Stimulated activated CD4-positive, alpha-beta T cell treated with anti-CD3 and anti-CD28 coated beads, Interleukin-15, amount 100 ng/mL, for 48 hours (primary cell): Measurements from ENCODE around the gene SLN.

ENCODE experiments used
- DNase-seq, 2 donors: peaks; one replicate each; pipeline ENCODE4 v3.0.0-alpha.2; 2020; ENCODE audit warnings: low read depth in 2 of 2

Gene SLN

DNA sequence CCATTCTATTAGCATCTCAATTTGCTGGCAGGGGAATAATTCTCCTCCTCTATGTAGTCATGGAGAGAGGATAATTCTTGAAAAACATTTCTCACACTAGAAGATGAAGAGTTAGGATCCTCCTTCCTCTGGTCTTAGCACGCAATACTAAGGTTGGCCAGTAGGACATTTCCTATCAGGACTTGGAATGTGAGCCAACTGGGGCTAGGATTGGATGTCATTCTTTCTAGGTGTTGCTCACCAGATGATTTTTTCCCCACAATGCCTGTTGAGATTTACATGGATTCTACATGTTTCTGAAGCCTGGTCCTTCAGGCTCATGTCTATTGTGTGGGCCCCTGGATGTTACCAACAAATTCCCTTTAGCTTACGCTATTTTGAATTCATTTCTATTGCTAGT lies 28.0 kb downstream of the SLN start:
- no peak for DNase-seq

DNA sequence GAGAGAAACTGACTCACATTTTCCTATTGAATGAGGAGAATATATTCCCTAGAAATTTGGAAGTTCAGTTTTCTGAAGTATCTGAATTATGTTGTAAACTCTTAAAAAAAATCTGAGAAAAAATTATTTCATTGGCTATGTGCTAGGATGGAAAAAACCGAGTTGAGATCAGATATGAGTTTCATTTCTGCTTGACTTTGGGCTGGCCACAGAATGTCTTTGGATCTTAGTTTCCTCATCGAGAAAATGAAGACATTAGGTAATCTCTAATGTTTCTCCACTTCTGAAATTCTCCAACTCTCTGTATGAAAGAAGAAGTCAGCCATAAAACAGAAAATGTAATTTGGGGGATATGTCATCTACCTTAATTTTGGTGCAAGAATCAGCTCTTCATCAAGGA lies 28.8 kb downstream of the SLN start:
- DNase-seq = no peak

DNA sequence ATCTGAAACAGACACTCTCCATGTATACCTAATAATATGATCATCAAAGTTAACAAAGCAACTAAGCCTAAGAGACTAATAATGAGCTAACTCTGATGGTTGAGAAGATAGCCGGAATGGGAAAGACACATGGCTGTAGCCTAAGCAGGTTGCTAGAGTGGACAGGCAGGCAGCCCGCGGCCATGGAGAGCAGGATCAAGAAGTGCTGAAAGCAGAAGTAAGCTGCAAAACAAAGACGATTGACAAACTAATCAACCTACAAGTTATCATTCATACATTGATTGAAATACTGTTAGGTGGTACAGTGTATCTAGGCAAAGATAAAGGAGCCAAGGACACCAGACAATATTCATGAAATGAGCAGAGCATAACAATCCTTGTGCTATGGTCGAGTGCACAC lies 29.3 kb downstream of the SLN start:
- DNase-seq = no peak

DNA sequence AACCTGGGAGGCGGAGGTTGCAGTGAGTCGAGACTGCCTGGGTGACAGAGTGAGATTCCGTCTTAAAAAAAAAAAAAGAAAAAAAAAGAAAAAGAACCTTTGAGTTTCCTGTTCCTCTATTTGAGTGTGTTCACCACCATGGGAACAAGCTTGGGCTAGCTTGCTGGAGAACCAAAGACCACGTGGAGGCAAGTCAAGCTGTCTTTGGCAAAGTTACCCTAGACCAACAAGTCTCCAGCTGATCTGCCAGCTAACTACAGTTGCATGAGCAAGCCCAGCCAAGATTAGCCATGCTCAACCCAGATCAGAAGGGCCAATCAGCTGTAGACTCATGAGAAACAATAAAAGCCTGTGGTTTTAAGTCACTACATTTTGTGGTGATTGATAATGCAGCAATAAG lies 29.7 kb downstream of the SLN start:
- DNase-seq = no peak

DNA sequence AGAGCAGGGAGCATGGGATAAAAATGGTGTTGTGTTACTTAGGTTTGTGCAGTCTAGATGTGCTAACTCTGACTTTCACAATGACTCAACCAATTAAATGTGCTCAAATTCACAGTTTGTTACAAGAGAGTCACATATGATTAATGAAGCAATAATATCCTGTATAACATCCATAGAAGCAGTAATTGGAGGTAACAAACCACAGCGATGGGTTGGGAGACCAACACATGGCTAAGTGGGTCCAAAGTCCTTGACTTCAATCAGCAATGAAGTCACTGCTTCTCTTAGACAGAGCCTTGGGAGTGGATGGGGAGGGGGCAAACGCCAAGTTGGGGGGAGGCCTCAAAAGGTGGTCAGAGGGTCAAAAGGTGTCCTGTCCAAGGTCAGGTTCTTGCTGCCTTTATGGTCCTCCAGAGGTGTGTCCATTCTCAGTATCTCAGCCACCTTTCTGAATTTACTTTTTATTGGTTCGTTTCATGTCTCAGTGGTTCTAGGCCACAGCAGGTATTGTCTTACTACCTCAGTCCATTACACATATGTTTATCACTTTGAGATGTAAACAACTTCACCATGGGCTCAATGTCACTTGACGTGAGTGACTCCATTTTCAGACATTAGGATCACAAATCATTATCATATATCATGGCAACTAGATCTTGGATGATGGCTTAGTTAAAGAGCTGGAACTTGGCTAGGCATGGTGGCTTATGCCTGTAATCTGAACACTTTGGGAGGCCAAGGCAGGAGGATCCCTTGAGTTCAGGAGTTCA lies 32.4 kb downstream of the SLN start:
- DNase-seq = no peak

DNA sequence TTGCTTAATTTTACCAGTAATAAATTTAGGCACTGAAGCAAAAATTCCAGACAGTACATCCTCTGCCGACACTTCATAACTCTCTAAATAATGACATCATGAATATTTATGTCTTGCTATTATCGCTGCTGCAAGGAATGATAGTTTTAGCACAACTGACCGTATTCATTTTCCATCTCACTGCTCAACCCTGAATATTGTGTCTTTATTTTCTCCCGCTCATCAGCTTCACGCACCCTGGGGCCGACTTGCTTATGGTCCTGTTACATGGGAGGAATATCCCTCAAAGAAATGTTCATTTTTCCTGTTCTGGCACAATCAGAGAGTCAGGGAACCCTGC lies 33.3 kb downstream of the SLN start:
- DNase-seq = no peak

DNA sequence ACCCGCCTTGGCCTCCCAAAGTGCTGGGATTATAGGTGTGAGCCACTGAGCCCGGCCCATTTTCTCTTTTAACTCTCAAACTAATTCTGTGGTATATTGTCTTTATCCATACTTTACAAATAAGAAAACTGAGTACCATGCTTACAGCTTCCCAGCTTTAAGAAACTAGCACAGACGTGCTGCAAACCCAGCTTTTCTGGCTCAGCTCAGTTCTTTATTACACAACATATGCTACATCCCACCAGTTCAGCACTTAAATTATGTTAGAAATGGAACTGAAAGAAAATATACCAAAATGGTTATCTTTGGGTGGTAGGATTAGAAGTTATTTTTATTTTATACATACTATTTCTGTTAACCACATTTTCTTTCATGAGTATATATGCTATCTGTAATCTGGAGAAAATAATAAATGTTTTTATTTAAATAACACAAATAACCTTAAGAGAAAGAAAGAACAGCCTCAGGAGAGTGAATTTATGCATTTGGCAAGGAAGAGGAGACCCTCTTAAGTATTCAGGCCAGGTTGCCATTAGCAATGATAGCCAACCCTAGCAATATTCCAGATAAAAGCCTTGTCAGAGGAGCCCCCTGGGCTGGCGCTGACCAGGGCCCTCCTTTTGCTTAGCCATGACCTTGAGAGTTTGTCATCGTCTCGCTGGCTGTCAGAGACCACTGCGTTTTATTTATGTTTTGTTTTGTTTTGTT lies 33.8 kb downstream of the SLN start:
- DNase-seq = no peak

DNA sequence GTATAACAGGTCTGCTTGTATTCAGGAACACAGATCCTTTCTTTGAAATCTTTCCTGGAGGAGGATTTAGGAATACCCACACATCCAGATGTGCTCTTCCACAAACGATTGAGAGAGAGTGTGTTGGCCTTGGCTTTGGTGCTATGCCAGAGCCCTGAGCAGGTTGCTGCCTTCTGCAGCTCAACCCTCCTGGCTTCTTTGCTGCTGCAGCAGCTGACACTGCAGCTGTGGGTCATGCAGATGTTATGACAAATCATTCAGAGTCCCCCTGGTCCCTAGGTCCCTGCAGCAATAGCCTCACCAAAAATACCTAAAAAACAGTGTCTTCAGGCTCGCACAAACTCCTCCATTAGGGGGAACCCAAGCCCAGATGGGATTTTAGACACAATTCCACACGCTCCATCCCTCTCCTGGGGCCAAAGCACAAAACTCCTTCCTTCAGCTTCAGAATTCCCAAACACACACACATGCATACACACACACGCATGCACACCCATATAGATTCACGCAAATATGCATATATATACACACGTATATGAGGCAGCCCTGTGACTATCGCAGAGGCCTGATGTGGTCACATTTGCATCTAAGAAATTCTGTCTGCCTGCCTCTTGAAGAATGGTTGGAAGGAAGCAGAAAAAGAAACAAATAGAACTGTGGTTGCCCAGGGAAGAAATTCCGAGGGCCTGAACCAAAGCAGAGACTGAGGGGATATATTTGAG lies 35.4 kb downstream of the SLN start:
- no peak for DNase-seq

DNA sequence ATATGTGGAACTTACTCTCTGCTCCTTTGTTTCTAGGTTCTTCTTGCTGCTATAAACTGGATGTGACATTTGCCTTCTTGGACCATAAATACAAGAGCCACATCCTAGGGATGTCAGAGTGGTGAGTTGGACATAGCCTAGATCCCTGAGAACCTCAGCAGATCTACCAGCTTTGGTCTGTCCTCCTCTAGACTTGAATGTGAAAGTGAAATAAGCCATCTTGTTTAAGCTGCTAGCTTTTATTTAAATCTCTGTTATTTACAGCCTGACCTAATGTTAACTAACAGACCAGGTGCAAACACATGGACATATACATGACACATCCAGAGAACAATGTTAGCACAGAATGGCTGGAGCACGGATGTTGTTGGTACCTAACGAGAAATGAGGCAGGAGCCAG lies 36.0 kb downstream of the SLN start:
- no peak for DNase-seq

DNA sequence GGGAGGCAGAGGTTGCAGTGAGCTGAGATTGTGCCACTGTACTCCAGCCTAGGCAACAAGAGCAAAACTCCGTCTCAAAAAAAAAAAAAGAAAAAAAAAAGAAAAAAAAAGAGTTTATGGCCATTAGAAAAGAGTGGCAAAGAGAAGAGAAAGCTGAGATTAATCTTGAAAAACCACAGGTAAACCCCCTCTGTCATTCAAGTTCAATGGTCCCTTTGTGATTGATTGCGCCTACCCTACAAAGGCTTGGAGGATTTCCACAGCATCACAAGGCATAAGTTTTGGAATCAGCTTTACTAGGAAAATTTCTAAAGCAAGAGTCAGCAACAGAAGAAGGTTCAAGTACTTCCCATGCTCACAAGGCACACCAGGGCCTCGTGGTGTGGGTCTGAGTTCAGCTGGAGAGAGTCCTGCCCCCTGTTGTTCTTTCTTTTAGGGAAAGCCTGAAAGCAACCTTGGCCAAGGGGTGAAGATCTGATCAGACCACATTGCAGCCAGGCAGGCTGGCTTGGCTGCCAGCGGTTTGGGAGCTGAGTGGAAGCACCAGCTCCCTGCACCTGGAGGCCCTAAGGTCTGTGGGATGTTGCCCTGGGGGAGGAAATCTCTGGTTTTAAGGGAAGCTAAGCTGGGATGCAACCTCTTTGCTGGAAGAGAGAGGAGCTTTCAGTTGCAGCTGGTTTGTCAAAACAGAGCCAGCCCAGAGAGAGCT lies 41.8 kb downstream of the SLN start:
- no peak for DNase-seq

DNA sequence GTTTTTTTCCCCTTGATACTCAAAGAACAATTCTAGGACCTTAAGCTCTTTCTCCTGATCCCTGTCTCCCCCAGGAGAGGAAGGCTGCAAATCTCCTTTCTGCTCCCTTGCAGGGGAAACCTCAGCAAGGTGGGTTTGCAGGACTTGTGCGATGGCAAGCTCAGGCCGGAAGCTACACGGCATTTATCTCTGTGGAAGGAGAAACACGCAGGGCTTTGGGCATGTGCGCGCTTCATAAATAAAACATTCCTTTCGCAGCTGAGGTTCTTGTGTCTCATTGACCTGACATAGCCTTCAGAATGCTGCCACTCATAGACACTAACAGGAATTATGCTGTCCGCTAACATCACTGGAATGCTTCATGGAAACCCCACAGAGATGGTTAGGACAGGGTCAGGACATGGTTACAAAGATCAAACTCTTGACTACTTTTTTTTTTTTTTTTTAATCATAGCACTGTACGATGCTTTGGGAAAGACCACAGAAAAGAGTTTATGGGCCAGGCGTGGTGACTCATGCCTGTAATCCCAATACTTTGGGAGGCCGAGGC lies 42.6 kb downstream of the SLN start:
- DNase-seq = no peak

DNA sequence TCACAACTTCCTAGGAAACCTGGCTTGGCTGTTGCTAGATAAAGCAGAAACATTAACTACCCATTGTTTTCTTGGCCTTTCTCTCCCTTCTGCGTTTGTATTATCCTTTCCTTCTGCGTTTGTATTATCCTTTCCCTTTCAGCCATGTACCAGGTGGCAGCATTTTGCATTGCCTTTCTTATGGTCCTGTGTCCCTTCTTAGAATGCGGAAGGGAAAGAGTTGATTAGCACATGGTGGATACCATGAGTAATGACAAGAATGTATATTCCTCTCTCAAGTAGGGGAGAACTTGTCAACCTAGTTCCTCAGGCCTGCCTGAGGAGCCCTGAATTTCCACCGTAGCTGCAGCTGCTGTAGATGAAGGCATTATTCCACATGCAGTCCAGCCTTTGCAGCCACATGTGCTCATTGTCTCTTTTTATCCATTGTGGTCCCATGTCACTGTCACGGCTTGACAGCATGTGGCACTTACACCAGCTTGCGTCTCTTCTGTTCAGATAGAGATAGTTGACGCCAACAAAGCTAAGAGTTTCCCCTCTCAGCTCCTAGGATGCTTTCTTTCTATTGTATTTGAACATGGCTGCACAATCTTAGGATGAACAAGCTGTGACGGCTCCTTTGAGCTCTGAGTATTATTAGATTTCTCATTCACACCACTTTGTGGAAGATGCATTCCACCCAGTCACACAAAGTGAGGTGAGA lies 44.8 kb downstream of the SLN start:
- DNase-seq = no peak

DNA sequence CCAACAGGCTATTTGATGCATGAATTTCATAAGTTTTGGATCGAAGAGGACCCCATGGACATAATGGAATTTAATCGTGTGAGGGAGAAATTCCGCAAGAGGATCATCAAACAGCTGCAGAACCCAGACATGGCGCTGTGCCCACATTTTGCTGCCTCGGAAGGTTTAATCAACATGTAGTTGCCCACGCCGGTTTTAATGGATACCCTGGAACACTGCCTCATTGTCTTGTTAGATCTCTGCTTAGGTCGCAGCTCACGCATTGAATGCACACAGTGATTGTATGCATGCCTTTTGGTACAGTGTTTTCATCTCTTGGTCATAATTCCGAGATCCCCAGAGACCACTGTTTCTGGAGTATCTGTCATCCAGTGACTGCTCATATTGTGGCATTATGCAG lies 46.8 kb downstream of the SLN start:
- DNase-seq = no peak

DNA sequence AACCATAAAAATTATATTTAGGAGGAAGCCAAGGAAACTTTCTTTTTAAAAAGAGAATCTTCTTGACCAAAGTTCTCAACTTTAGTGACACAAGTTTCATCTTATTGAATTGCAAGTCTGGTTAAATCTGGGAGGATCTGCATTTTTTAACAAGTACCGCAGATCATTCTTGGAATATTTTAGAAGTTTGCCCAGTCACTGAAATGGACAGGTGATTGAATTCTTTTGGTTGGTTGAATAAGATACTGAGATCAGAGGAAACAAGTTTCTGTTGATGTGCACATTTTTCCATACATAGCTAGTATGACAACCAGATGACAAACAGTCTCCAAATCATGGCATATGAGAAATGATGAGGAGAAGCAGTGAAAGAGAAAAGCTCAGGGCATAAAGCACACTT lies 50.2 kb downstream of the SLN start:
- no peak for DNase-seq

DNA sequence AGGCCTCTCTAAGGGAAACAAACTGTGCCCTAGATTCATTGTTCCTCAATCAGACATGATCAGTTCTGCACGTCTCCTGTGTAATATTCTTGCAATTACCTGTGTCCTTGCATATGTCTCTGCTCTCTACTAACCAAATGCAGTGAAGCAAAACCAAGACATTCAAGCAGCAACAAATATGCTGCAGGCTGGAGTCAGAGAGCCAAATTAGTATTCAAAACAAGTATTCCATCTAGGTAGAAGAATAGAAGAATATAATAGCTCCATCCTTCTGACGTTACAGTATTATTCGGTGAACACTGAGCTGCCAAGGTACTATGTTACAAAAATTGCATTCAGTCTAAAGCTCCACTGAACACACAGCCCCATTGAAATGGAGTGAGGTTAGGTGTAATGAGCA lies 51.8 kb downstream of the SLN start:
- DNase-seq = no peak

DNA sequence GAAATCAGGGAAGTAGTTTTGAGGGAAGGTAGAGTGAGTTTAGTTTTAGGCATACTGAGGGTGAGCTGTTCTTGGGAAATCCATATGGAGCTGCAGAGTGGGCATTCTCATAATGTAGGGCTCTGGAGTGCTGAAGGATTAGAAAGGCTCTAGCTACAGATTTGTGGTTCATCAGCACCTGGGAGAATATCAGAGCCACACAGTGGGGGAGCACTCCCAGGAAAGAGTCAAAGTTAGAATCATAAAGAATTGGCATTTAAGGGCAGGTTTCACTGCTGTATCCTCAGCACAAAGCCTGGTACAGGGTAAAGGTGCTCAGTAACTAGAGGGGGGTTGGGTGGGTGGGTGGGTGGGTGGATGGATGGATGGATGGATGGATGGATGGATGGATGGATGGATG lies 52.5 kb downstream of the SLN start:
- no peak for DNase-seq
